CD4-positive, alpha-beta T cell treated with Interleukin-2 at 100 ng/mL for 4 hours (primary cell): ENCODE results near the gene LIN9.
"Not testable (repeated sequence)": the region's sequence is repeated elsewhere in the genome, so short reads cannot be mapped to it uniquely, and the experiment has no call there.

Experiments used
- DNase-seq: peaks from one replicate; pipeline ENCODE4 v3.0.0-alpha.2; 2020; ENCODE audit warnings: low spot score

Gene LIN9

GRCh38 chr1:226308723-226309397 is at the start of gene LIN9:
Gene LIN9 (minus strand): TSS chr1:226309164. CDS start chr1:226309139, 25 bp downstream.
- DNase-seq = peak; percentile 91

GRCh38 chr1:226357416-226357815 is 48.5 kb upstream of the LIN9 start:
- DNase-seq = no peak

- no peak for DNase-seq
Measured at GRCh38 chr1:226355669-226356551, 46.9 kb upstream of the LIN9 start.

GRCh38 chr1:226355016-226355415 is 46.1 kb upstream of the LIN9 start:
- DNase-seq = no peak

- no peak for DNase-seq
Measured at GRCh38 chr1:226353698-226354525, 44.9 kb upstream of the LIN9 start.

GRCh38 chr1:226351709-226352108 is 42.7 kb upstream of the LIN9 start:
- no peak for DNase-seq

GRCh38 chr1:226350519-226350865 is 41.5 kb upstream of the LIN9 start:
- no peak for DNase-seq

- DNase-seq = no peak
Measured at GRCh38 chr1:226349801-226350518, 41.0 kb upstream of the LIN9 start.

- no peak for DNase-seq
Measured at GRCh38 chr1:226349081-226349480, 40.1 kb upstream of the LIN9 start.

GRCh38 chr1:226344441-226345259 is 35.7 kb upstream of the LIN9 start:
- no peak for DNase-seq

GRCh38 chr1:226342656-226343055 is 33.7 kb upstream of the LIN9 start:
- DNase-seq = no peak

- DNase-seq = not testable (repeated sequence)
Measured at GRCh38 chr1:226340111-226340510, 31.1 kb upstream of the LIN9 start.

- DNase-seq = no peak
Measured at GRCh38 chr1:226337276-226337875, 28.4 kb upstream of the LIN9 start.

GRCh38 chr1:226335661-226336060 is 26.7 kb upstream of the LIN9 start:
- DNase-seq = no peak

GRCh38 chr1:226332947-226333346 is 24.0 kb upstream of the LIN9 start:
- DNase-seq = no peak

GRCh38 chr1:226329237-226329636 is 20.3 kb upstream of the LIN9 start:
- no peak for DNase-seq

GRCh38 chr1:226327761-226328162 is 18.8 kb upstream of the LIN9 start:
- DNase-seq = no peak

GRCh38 chr1:226325178-226325577 is 16.2 kb upstream of the LIN9 start:
- no peak for DNase-seq

GRCh38 chr1:226324479-226324878 is 15.5 kb upstream of the LIN9 start:
- no peak for DNase-seq

- no peak for DNase-seq
Measured at GRCh38 chr1:226322986-226323385, 14.0 kb upstream of the LIN9 start.

- no peak for DNase-seq
Measured at GRCh38 chr1:226320930-226321329, 12.0 kb upstream of the LIN9 start.
